HG02678 (cell line): Measurements from ENCODE around the gene FASN.

Source experiments
- ATAC-seq: cut with Tn5 transposase; IDR thresholded peaks from one replicate; pipeline ENCODE4 v1.9.1; 2021; ENCODE audit warnings: mild to moderate bottlenecking, moderate library complexity; ENCODE audit not compliant: unreplicated experiment

The FASN gene

DNA sequence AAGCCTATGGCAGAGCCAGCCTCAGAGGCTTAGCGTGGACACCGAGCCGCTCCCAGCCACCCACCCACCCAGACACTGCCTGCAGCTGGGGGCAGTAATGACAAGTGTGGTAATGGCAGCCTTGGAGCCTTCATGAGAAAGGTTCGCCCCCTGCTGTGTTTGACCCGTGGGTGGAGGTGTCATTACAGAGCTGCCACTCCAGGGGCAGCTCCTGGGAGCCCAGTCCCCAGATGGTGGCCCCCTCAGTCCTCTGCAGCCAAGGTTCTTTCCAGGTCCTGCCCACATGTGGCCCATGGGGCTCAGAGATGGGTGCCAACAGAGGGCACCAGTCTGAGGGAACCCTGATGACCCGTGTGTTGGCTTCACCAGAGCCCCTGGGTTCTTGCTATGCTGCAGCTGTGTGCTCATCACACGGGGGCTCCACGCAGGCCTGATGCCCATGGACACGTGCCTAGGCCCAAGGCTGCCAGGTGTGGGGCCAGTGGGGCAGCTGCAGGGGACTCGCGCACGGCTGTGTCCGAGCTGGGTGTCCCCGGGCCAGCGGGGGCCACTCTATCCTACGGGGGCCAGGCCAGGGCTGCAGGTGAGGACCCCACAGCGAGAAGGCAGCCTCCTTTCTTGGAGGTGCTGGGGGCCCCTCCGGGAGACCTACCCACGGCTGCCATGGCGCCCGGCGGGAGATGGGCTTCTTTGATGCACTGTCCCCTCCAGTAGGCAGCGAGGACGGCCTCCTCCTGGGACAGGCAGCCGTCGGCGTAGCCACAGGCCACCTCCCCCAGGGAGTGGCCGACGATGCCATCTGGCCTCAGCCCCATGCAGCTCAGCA is 8.1 kb downstream of the FASN start:
- no peak for ATAC-seq

DNA sequence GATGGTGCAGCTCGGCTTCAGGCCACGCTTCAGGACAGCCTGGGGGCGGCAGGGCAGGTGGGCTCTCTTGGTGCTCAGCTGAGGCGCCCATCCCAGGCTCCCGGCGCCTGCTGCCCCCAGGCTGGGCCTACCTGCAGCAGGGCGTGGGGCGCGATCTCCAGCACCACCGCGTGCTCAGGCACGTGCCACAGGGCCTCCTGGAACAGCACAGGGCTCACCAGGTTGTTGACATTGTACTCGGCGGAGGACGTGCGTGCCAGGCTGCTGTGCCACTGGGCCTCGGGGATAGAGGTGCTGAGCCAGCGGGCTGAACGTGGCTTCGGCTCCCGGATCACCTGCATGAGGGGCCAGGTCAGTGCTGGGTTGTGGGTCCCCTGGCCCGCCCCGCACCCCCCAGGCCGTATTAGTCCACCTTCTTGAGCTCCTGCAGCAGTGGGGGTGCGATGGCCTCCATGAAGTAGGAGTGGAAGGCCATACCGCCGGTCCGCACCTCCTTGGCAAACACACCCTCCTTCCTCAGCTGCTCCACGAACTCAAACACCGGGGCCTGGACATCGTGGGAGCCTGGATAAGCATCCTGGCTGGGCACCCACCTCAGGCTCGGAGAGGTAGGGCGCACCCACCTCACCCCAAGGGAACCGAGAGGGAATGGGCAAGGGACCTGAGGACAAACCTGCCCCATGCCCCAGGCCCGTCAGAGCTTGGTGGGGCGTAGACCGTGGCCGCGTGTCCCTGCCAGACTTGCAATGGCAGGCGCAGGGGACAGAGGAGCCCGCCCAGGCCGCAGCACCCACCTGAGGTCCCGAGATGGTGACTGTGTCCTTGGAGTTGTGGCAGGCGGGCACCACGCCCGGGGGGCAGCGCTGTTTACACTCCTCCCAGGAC is 9.0 kb downstream of the FASN start:
- ATAC-seq = no peak

DNA sequence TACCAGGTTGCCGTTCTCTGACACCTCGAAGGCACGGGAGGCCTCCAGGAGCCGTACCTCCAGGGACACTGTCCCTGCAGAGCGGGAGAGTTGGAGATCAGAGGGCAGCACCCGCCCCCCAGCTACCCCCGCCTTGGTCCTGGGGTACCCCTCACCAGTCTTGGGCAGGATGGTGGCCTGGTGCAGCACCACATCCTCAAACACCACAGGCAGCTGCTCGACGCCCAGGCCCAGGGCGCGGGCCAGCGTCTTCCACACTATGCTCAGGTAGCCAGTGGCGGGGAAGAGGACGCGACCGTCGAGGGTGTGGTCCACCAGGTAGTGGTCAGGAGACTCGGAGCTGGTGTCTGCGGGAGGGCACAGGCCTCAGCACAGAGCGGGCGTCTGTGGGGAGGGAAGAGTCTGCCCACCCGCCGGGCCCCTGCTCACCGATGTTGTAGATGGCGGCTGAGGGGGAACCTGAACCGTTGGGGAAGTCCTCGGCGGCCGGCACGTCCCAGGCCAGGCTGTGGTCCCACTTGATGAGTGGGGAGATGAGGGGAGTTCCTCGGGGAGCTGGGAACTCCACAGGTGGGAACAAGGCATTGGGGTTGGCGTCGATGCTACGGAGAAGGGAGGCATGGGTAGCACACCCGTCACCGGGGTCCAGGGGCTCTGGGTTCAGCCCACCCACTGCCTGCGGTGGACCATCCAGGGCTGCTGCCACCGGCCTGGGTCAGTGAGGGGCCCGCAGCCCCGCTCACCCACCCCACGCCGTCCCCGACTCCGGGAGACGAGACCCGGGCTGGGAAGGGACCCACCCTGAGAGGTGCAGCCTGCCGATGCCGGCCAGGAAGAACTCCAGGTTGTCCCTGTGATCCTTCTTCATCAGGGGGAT is 9.8 kb downstream of the FASN start:
- no peak for ATAC-seq

DNA sequence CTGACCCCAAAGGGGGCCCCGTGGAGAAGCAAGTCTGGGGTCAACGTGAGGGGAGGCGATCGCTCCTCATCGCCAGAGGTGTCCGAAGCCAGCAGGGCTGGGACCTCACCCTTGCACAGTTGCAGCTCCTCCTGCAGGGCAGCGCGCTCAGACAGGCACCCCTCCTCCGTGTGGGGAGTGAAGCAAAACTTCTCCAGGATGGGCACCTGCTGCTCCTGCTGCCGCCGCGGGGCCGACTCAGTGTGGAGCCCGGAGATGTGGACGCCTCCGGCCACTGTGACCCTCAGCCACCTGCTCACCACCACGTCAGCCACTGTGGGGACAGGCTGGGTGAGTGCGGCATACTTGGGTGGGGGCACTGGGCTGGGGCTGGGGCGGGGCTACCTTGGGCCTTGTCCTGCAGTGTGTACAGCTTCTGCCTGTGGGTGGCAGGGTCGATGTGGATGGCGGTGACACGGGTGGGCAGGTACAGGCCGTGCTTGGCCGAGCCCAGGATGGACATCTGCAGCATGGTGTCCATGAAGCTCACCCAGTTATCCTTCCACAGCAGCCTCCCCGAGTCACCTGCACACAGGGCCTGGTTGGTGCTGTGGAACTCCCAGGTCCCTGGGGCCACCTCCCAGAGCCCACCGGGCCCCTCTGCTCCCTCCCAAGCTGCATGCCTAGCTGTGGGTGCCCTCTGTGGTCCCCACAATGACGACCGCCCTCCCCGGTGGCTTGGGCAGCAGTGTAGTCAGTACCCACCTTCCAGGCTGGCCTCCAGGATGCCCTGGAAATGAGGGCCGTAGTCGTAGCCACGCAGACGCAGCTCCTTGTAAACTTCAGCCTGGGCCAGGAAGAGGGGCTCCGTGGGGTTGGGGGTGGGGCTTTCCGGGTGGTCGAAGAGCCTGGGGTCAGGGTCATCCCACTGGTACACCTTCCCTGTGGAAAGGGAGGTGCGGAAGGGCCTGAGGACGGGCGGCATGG is 10.8 kb downstream of the FASN start:
- no peak for ATAC-seq

DNA sequence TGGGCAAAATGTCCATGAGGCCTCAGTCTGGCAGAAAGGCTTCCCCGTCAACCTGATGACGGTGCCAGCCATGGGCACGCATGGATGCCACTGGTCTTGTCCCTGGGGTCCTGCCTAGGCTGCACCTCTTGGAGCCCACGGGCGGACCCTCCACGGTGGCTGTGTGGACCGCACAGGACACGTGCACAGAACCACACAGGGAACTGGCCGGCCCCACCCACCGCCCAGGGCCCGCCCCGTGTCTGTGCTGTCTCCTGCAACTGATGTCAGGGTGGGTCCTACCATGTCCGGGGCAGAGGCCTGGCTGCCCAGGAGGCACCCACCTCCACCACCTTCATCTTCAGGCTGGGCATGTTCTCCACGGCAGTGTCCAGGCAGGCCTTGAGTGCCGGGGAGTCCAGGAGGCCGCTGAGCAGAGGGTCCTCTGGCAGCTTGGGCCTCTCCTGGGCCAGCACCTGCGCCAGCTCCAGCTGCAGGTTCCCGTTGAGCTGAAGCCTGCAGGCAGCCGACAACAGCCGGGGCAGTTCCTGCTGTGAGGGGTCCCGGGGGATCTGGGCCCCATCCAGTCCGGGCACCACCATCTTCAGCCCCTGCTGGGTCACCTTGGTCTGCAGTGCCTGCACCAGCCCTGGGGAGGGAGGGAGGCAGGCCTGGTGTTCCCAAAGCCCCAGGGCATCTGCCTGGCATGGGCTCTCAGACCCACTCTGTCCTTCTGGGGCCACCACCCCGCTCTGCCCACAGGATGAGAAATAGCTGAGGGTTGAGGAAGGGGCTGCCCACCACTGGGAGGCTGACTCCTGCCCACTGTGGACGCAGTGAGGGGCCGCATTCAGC is 11.9 kb downstream of the FASN start:
- ATAC-seq = no peak

DNA sequence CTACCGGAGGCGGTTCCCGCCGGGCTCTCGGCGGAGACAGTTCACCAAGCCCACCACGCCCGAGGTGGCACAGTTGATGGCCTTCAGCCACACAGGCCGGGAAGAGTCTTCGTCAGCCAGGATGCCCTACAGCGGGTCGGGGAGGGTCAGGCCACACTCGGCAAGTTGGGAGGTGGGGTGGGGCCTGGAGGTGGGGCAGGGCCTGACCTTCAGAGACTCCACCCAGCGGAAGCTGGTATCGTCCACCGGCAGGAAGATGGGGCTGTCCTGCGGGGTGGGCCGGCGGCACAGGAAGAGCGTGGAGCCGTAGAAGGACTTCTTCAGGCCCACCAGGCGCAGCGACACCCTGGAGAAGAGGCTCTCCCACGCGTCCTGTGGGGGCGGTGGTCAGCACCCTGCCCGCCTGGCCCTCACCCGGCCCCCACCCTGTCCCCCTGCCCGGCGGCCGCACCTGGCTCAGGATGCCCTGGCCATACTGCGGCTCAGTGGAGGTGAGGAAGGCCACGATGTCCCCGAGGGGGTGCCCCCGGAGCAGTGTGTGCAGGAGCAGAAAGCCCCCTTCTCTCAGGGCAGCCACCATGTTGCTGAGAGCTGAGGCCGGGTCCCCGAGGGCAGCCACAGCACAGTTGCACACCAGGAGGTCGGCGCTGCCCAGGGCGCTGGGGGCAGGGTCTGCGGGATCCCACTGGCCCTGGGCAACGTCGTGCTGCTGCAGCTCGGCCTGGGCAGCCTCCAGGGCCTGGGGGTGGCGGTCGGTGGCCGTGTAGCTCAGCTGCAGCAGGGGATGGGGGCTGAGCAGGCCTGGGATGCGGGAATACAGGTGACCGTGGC is 12.8 kb downstream of the FASN start:
- ATAC-seq = no peak

DNA sequence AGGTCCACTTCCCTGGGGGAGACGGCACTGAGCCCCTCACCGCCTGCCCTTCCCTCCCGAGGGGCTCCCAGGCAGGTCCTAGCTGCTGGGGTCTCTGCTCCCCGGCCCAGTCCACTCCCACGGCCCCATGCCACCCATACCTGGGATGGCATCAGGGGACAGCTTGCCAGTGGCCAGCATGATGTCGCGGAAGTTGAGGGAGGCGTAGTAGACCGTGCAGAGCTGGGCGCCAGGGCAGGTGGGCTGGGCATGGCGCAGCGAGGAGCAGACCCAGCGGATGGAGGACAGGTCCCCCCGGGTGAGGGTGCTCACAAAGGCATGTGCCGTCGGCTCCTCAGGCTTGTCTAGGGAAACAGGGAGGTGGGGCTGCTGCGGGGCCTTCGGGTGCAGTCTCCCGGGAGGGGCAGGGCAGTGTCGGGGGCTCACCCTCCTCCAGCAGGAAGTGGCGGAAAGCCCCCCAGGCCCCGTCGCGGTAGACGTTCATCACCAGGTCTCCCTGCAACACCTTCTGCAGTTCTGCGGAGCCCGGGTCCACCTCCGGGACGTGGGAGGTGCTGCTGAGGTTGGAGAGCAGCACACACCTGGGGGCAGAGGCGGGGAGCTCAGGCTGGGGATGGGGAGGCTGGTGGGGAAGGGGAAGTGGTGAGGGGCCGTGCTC is 13.5 kb downstream of the FASN start:
- no peak for ATAC-seq

DNA sequence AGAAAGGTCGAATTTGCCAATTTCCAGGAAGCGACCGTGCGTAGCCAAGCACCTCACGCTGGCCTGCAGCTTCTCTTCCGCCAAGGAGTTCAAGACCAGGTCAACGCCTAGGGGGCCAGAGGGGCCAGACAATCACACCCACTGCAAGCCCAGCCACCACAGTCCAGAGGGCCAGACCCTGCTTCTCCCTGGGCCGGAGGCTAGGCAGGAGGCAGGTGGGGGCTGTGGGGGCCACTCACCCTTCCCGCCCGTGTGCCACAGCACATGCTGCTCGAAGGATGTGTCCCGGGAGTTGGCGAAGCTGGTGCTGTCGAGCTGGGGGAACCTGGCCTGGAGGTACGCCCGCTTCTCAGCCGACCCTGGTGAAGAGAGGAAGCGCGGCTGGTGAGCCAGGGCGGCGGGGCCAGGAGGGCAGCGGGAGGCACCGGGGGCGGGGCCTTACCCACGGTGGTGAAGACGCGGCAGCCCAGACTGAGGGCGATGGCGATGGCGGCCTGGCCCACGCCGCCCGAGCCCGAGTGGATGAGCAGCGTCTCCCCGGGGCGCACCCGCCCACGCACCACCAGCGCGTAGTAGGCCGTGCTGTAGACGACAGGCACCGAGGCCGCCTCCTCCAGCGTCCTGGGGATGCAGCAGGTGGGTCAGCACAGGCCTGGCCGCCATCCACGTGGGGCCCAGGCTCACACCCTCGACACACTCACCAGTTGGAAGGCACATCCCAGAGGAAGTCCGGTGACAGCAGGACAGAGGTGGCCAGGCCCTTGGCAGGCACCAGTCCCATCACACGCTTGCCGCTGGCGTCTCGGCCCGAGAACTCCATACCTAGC is 14.3 kb downstream of the FASN start:
- no peak for ATAC-seq

DNA sequence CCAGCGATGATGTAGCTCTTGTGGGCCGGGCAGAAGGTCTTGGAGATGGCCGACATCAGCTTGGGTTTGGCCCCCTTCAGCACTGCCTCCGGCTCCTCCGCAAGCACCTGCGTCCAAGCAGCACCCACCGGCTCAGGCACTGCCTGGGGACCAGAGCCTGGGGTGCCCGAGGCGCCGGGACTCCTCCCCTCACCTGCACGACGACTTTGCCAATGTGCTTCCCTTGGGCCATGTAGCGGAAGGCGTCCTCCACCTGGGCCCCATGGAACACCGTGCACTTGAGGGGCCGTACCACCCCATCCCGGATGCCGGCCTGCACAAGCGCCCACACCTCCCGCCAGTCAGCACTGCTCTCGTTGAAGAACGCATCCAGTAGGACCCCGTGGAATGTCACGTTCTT is 15.0 kb downstream of the FASN start:
- ATAC-seq = no peak

DNA sequence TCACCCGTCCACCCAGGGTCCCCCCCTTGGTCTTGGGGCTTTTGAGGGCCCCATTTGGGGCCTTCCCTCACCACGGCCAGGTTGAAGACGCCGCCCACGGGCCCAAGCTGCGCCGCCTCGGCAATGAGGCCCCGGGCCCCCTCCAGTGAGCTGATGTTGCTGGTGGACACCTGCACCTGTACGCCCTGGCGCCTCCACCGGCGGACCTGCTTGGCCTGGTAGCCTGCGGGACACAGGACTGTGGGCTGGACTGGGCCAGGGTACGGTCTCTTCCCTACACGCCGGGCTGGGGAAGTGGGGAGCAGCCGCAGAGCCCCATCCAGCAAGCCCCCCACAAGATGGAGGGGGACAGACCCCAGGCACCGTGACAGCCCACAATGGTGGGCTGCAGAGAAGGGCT is 15.6 kb downstream of the FASN start:
- ATAC-seq = no peak

DNA sequence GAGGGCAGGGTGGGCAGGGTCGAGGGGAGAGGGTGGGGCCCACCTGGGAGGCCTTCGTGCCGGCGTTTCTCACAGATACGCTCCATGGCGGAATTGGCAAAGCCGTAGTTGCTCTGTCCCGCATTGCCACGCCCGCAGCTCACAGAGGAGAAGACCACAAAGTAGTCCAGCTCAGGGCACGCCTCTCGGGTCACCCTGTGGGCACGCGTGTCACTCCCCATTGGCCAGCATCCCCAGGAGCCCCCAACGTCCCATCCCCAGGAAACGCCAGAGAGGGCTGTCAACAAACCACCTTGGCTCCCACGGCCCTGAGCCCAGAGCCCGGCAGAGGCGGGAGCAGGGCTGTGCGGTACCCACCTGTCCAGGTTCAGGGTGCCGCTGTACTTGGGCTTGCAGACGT is 16.1 kb downstream of the FASN start:
- ATAC-seq = no peak

DNA sequence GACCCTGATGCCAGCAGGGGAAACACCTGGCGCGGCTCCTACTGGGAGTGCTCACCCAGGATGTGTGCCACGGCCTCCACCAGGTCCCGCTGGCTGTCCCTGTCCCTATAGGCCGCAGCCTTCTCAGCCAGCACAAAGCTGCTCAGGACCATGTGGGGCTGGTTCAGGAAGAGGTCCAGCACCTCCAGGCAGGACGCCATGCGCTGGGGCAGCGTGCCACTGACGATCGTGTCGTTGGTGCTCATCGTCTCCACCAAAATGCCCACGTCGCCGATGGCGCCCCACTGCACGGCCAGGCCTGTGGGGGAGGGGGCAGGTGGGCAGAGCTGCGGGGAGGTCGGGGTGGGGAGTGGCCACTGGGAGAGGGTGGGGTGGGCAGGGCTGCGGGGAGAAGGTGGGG is 16.5 kb downstream of the FASN start:
- no peak for ATAC-seq

DNA sequence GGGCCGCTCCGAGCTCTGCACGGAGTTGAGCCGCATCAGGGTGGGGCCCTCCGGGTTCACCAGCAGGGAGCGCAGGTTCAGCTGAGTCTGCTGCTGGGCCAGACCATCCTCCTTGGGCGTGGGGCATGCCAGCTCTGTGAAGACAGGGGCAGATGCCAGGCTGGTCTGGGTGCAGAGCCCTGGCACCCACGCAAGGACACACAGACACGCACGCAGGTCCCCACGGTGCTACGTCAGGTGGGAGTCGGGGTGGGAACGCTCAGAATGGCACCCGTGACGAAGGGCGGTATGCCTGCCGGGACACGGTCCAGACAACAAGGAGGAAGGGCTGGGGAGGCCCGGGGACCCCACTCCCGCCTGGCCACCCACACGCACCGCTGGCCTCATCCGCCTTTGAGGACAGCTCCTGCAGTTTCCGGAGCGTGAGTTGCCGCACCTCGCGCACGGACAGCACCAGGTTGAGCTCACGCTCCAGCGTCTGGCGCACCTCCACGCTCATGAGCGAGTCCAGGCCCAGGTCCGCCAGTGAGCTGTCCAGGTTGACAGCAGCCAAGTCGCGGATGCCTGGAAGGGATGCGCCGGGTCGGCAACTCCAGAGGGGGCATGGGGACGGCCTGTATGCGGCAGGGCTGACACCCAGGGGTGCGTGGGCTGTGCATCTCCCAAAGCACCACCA is 17.1 kb downstream of the FASN start:
- no peak for ATAC-seq

DNA sequence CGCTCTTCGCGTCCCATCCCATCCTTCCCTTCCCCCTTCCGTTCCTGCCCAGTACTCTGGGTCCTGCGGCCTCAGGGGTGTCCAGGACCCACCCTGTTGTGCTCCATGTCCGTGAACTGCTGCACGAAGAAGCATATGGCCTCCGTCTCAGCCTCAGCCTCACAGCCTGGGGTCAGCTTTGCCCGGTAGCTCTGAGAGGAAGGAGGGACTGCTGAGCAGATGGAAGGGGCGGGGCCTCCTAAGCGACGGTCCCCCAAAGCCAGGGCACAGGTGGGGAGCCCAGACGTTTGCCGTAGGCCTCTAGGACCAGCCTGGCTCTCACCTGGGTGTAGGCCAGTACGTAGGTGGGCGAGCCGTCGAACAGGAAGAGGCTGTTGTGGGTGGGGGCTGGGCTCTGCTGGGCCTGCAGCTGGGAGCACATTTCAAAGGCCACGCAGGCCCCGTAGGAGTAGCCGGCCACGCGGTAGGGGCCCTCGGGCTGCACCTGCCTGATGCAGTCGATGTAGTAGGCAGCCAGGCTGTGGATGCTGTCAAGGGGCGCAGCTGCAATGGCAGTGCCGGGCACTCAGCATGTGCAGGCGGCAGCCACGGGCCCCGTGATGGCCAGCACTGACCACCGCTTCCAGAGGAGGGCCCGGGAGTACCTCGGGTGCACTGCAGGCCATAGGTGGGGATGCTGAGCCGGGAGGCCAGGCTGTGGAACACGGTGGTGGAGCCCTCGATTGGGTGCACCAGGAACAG is 17.8 kb downstream of the FASN start:
- no peak for ATAC-seq

DNA sequence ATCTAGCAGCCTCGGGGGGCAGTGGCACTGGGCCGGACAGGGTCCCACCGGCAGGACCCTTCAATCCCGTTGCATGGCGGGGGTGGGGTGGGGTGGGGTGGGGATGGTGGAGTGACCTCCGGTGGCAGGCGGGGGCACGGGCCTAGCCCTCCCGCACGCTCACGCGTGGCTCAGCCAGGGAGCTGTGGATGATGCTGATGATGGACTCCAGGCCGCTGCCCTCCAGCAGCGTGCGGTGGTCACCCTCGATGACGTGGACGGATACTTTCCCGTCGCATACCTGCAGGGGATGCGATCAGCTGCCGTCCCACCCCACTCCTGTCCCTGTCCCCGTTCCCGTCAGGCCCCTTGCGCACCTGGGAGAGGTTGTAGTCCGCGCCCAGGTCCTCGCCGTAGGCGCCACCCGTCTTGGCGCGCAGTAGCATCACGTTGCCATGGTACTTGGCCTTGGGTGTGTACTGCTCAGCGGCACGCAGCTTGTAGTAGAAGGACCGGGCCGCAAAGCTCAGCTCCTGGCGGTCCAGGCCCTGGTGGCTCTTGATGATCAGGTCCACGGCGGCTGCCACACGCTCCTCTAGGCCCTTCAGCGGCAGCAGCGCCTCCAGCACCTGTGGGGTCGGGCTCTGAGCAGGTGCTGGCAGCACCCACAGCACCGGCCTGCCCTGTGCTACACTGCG is 18.9 kb downstream of the FASN start:
- no peak for ATAC-seq
